Gastroesophageal sphincter (tissue), 3 donors: ENCODE data around the gene ANKRD27.

Experiments
- EP300 ChIP-seq: sonication (generic); formaldehyde crosslinking; IDR thresholded peaks from one replicate; pipeline ENCODE4 v1.6.1; 2017; ENCODE audit warnings: antibody characterized with exemption, mild to moderate bottlenecking
- POLR2A ChIP-seq, 2 donors: fragments of 450-650 bp; IDR thresholded peaks; one replicate each; pipeline ENCODE4 v1.6.1; 2017; ENCODE audit warnings: antibody characterized with exemption in 2 of 2, mild to moderate bottlenecking in 2 of 2, moderate library complexity in 1 of 2
- POLR2AphosphoS5 ChIP-seq: sonication (generic); formaldehyde crosslinking; IDR thresholded peaks from one replicate; pipeline ENCODE4 v1.6.1; 2017; ENCODE audit warnings: antibody characterized with exemption
- TF ChIP-seq, protein P1 (sequence below), 4 experiments: fragments of 200-600 bp in 2 of 4; fragments of 450-650 bp in 2 of 4; sonication (generic) in 1 of 4; IDR thresholded peaks; one replicate each; pipeline ENCODE4 v1.5.1; 2017 to 2019; ENCODE audit warnings: antibody characterized with exemption in 4 of 4, mild to moderate bottlenecking in 2 of 4, moderate library complexity in 2 of 4

DNA sequence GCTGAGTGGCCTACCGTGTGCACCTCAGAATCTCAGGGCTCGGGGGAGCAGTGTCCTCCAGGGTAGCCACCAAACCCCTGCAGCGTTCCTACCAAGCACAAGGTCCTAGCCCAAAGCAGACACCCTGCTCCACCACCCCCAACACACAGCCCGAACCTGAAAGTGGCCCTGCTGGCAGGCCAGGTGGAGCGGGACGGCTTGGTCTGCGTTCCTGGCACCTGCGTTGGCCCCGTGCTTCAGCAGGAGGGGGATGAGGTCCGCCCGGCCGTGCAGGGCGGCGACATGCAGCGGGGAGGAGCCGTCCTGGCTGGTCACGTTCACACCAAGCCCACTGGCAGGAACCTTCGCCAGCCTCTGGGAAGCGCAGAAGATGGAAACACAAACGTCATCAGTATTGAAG, 67.5 kb downstream of the ANKRD27 start:
- TF ChIP-seq, protein P1, sequence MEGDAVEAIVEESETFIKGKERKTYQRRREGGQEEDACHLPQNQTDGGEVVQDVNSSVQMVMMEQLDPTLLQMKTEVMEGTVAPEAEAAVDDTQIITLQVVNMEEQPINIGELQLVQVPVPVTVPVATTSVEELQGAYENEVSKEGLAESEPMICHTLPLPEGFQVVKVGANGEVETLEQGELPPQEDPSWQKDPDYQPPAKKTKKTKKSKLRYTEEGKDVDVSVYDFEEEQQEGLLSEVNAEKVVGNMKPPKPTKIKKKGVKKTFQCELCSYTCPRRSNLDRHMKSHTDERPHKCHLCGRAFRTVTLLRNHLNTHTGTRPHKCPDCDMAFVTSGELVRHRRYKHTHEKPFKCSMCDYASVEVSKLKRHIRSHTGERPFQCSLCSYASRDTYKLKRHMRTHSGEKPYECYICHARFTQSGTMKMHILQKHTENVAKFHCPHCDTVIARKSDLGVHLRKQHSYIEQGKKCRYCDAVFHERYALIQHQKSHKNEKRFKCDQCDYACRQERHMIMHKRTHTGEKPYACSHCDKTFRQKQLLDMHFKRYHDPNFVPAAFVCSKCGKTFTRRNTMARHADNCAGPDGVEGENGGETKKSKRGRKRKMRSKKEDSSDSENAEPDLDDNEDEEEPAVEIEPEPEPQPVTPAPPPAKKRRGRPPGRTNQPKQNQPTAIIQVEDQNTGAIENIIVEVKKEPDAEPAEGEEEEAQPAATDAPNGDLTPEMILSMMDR (IDR thresholded peaks at IDR 0.05) = no peak
- TF ChIP-seq POLR2A (IDR thresholded peaks at IDR 0.05) (no peak), POLR2AphosphoS5 (no peak), EP300 (no peak)
